HepG2 (cell line): ENCODE data around the gene ACSL3. TPM values are rescaled to one million over a fixed set of nuclear protein-coding genes. Genes with fewer than 3 reads are reported as not detected.

Experiments
- CEBPB ChIP-seq: IDR thresholded peaks from 2 replicates; pipeline ENCODE4 v1.6.1; 2011; ENCODE audit warnings: low read depth, low read length, improper control_type of control experiment, borderline replicate concordance
- ETV5 ChIP-seq: IDR thresholded peaks from 2 replicates; pipeline ENCODE4 v1.6.1; 2018; ENCODE audit warnings: missing biosample characterization, missing genetic modification reagents, inconsistent platforms, borderline replicate concordance
- GATAD2A ChIP-seq: IDR thresholded peaks from 2 replicates; pipeline ENCODE4 v1.6.1; 2016
- HNF4A ChIP-seq: sonication (generic); formaldehyde crosslinking; IDR thresholded peaks from 2 replicates; pipeline ENCODE4 v1.4.0; 2020; ENCODE audit warnings: missing genetic modification reagents
- HNF4G ChIP-seq, 2 experiments: sonication (generic) in 1 of 2; formaldehyde crosslinking in 1 of 2; IDR thresholded peaks; 2 replicates each; pipeline versions ENCODE4 v1.4.0 to v1.6.1; 2011 to 2020; ENCODE audit warnings: borderline replicate concordance in 2 of 2, low read depth in 2 of 2, mild to moderate bottlenecking in 2 of 2, low read length in 1 of 2, missing genetic modification reagents in 1 of 2, moderate library complexity in 1 of 2
- IKZF1 ChIP-seq: fragments of 450-650 bp; IDR thresholded peaks from 2 replicates; pipeline ENCODE4 v1.7.1; 2016
- NCOR1 ChIP-seq: fragments of 200-600 bp; sonication (generic); IDR thresholded peaks from 2 replicates; pipeline ENCODE4 v1.7.0; 2017; ENCODE audit warnings: antibody characterized with exemption, low read length, borderline replicate concordance
- NFYC ChIP-seq: IDR thresholded peaks from 2 replicates; pipeline ENCODE4 v1.6.1; 2016; ENCODE audit warnings: missing genetic modification reagents, missing compliant biosample characterization
- RBM22 ChIP-seq: fragments of 200-400 bp; formaldehyde crosslinking; optimal IDR thresholded peaks from 2 replicates; pipeline ENCODE3; 2017; ENCODE audit warnings: mild to moderate bottlenecking, low read length, moderate library complexity
- TFDP2 ChIP-seq: sonication (generic); formaldehyde crosslinking; IDR thresholded peaks from 2 replicates; pipeline ENCODE4 v1.4.0; 2020; ENCODE audit warnings: missing genetic modification reagents
- TOE1 ChIP-seq: sonication (generic); formaldehyde crosslinking; IDR thresholded peaks from 2 replicates; pipeline ENCODE4 v1.4.0; 2020; ENCODE audit warnings: mild to moderate bottlenecking, missing genetic modification reagents
- ZBTB42 ChIP-seq: sonication (generic); formaldehyde crosslinking; IDR thresholded peaks from 2 replicates; pipeline ENCODE4 v1.5.0; 2020; ENCODE audit warnings: mild to moderate bottlenecking, missing genetic modification reagents
- ZNF574 ChIP-seq: sonication (generic); formaldehyde crosslinking; IDR thresholded peaks from 2 replicates; pipeline ENCODE4 v1.4.0; 2020; ENCODE audit warnings: missing genetic modification reagents
- ZNF709 ChIP-seq: sonication (generic); formaldehyde crosslinking; IDR thresholded peaks from 2 replicates; pipeline ENCODE4 v1.5.0; 2020; ENCODE audit warnings: mild to moderate bottlenecking, missing genetic modification reagents
- ZNF773 ChIP-seq: sonication (generic); formaldehyde crosslinking; IDR thresholded peaks from 2 replicates; pipeline ENCODE4 v1.4.0; 2020; ENCODE audit warnings: missing genetic modification reagents, borderline replicate concordance
- polyA plus RNA-seq, 8 experiments: library from polyadenylated mRNA; depleted of rRNA in 3 of 8; stranded (reverse) in 7 of 8; unstranded in 1 of 8; fragments of >200 nt; fragmentation: Illumina TruSeq in 4 of 8; extraction: Trizol in 4 of 8; gene quantifications; 2 replicates each; pipeline versions ENCODE4 v1.2.1 to v1.2.3, GENCODE V29; 2011 to 2016; ENCODE audit warnings: low read depth in 4 of 8, missing spikeins in 1 of 8, mixed read lengths in 1 of 8; ENCODE audit not compliant: insufficient read depth in 1 of 8
- total RNA-seq, 5 experiments: library from RNA; depleted of rRNA; stranded (reverse); fragments of >200 nt; fragmentation: Illumina TruSeq; extraction: Trizol; gene quantifications; 2 replicates each; pipeline ENCODE4 v1.2.3, GENCODE V29; 2016; ENCODE audit warnings: low read depth in 1 of 5
- TF ChIP-seq, protein P1 (sequence below): sonication (generic); formaldehyde crosslinking; IDR thresholded peaks from 2 replicates; pipeline ENCODE4 v1.8.0; 2023; ENCODE audit warnings: mild to moderate bottlenecking, missing genetic modification reagents
- TF ChIP-seq, protein P2 (sequence below): sonication (generic); formaldehyde crosslinking; IDR thresholded peaks from 2 replicates; pipeline ENCODE4 v1.4.0; 2020; ENCODE audit warnings: missing genetic modification reagents, borderline replicate concordance

The ACSL3 gene
- total and polyA plus RNA-seq, 2 of the 13 experiments (the other 11 are each of a cell fraction or from before 2014, with no cell fraction given) = 305 to 365 TPM

DNA sequence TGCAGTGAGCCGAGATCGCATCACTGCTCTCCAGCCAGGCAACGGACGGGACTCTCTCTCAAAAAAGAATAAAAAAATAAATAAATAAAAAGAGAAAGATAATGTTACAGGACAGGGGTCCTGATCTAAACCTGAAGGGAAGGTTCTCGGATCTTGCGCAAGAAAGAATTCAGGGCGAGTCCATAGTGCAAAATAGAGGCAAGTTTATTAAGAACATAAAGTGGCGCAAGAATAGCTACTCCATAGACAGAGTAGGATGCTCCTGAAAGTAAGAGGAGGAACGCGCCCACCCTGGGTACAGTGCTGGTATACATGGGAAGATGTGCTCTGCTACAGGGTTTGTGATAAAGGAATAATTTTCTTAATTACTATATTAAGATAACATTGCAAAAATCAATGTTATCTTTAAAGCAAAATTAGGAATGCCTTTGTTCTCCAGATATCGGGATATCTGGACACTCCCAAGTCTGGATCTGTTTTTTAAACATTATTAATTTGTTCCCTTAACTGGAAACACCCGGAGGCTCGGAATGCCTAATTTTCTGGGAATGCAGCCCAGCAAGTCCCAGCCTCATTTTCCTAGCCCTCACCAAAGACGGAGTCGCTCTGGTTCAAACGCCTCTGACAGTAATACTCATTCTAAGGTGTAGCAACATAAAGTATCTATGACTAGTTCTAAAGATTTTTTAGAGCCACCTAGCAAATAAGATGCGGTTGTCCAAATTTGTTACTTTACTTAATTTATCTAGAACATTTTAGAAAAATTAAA, 38.8 kb downstream of the ACSL3 start (continued):
- TF ChIP-seq IKZF1 (no peak), NFYC (no peak), ZBTB42 (CRISPR knock-in tag) (no peak), GATAD2A (peak; percentile 68), NCOR1 (0 out of 2 replicates have a peak, but pooled peaks have one; percentile 16), ZNF574 (CRISPR knock-in tag) (no peak), RBM22 (peak; percentile 71), CEBPB (peak; percentile 94), HNF4G (IDR thresholded peaks at IDR 0.05; ENCODE audit: borderline replicate concordance, low read depth, low read length) (peak; percentile 29; the same call in 1 of the 2 replicates), HNF4G (CRISPR knock-in tag; IDR thresholded peaks at IDR 0.05; ENCODE audit: borderline replicate concordance, low read depth) (no peak), ETV5 (CRISPR knock-in tag) (no peak), ZNF709 (CRISPR knock-in tag) (no peak), TOE1 (CRISPR knock-in tag) (no peak), ZNF773 (CRISPR knock-in tag) (no peak), HNF4A (peak; percentile 63), TFDP2 (CRISPR knock-in tag) (no peak)
- TF ChIP-seq, protein P1, sequence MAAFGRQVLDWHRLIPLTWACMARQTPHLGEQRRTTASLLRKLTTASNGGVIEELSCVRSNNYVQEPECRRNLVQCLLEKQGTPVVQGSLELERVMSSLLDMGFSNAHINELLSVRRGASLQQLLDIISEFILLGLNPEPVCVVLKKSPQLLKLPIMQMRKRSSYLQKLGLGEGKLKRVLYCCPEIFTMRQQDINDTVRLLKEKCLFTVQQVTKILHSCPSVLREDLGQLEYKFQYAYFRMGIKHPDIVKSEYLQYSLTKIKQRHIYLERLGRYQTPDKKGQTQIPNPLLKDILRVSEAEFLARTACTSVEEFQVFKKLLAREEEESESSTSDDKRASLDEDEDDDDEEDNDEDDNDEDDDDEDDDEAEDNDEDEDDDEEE (CRISPR knock-in tag) = no peak
- TF ChIP-seq, protein P2, sequence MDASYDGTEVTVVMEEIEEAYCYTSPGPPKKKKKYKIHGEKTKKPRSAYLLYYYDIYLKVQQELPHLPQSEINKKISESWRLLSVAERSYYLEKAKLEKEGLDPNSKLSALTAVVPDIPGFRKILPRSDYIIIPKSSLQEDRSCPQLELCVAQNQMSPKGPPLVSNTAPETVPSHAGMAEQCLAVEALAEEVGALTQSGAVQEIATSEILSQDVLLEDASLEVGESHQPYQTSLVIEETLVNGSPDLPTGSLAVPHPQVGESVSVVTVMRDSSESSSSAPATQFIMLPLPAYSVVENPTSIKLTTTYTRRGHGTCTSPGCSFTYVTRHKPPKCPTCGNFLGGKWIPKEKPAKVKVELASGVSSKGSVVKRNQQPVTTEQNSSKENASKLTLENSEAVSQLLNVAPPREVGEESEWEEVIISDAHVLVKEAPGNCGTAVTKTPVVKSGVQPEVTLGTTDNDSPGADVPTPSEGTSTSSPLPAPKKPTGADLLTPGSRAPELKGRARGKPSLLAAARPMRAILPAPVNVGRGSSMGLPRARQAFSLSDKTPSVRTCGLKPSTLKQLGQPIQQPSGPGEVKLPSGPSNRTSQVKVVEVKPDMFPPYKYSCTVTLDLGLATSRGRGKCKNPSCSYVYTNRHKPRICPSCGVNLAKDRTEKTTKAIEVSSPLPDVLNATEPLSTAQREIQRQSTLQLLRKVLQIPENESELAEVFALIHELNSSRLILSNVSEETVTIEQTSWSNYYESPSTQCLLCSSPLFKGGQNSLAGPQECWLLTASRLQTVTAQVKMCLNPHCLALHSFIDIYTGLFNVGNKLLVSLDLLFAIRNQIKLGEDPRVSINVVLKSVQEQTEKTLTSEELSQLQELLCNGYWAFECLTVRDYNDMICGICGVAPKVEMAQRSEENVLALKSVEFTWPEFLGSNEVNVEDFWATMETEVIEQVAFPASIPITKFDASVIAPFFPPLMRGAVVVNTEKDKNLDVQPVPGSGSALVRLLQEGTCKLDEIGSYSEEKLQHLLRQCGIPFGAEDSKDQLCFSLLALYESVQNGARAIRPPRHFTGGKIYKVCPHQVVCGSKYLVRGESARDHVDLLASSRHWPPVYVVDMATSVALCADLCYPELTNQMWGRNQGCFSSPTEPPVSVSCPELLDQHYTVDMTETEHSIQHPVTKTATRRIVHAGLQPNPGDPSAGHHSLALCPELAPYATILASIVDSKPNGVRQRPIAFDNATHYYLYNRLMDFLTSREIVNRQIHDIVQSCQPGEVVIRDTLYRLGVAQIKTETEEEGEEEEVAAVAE (CRISPR knock-in tag) = no peak
